Vagina (tissue), 2 donors: ENCODE data around the gene ASPDH.

ENCODE experiments used
- POLR2A ChIP-seq, 2 donors: fragments of 450-650 bp; IDR thresholded peaks; one replicate each; pipeline ENCODE4 v1.6.1; 2017; ENCODE audit warnings: antibody characterized with exemption in 2 of 2, mild to moderate bottlenecking in 2 of 2, moderate library complexity in 2 of 2
- POLR2AphosphoS5 ChIP-seq, 2 donors: sonication (generic); formaldehyde crosslinking; IDR thresholded peaks; one replicate each; pipeline ENCODE4 v1.9.0; 2017; ENCODE audit warnings: antibody characterized with exemption in 2 of 2, mild to moderate bottlenecking in 2 of 2, low read depth in 1 of 2; ENCODE audit not compliant: insufficient read depth in 1 of 2
- TF ChIP-seq, protein P1 (sequence below), 3 experiments: fragments of 450-650 bp in 2 of 3; fragments of 200-600 bp in 1 of 3; sonication (generic) in 1 of 3; IDR thresholded peaks; one replicate each; pipeline ENCODE4 v1.5.1; 2017 to 2019; ENCODE audit warnings: antibody characterized with exemption in 3 of 3, mild to moderate bottlenecking in 2 of 3, moderate library complexity in 2 of 3

GRCh38 chr19:50501568-50502475, 11.9 kb downstream of the ASPDH start:
- TF ChIP-seq, protein P1, sequence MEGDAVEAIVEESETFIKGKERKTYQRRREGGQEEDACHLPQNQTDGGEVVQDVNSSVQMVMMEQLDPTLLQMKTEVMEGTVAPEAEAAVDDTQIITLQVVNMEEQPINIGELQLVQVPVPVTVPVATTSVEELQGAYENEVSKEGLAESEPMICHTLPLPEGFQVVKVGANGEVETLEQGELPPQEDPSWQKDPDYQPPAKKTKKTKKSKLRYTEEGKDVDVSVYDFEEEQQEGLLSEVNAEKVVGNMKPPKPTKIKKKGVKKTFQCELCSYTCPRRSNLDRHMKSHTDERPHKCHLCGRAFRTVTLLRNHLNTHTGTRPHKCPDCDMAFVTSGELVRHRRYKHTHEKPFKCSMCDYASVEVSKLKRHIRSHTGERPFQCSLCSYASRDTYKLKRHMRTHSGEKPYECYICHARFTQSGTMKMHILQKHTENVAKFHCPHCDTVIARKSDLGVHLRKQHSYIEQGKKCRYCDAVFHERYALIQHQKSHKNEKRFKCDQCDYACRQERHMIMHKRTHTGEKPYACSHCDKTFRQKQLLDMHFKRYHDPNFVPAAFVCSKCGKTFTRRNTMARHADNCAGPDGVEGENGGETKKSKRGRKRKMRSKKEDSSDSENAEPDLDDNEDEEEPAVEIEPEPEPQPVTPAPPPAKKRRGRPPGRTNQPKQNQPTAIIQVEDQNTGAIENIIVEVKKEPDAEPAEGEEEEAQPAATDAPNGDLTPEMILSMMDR (IDR thresholded peaks at IDR 0.05): no peak
- TF ChIP-seq POLR2AphosphoS5 (IDR thresholded peaks at IDR 0.05; ENCODE audit: insufficient read depth in 1 of 2, low read depth in 1 of 2) (no peak), POLR2A (IDR thresholded peaks at IDR 0.05) (no peak)
